ENCODE measurements around the gene C1orf146.
"Not testable (repeated sequence)": the region's sequence is repeated elsewhere in the genome, so short reads cannot be mapped to it uniquely, and the experiment has no call there.

C1orf146 gene

DNA sequence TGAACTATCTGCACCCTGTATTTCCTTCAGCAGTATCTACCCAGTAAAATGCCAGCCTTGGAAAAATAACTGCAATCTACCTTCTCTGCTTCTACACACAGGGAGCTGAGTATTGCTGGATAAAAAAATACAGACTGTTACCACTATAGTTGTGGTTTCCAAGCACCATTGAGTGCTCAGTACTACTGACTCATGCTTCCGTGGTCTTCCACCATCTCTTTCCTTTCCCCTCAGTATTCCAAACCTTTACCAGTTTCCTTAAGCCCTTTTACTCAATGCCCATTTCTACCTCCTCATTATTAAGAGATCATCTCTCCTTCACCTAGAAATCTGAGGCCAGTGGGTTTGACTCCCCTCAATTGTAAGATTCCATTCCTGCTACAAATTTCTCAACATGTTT, 57.2 kb downstream of the C1orf146 start:
- H3K36me3 ChIP-seq (ENCODE audit: control insufficient read depth in 2 of 2, insufficient read depth in 2 of 2, low read length in 2 of 2) = peaks cover 0 to 9% of the 10 kb centered on the region in 2 donors
- H3K9me3 ChIP-seq (ENCODE audit: control insufficient read depth in 2 of 2, low read length in 2 of 2) = no peaks in the 10 kb centered on the region
- H3K9ac ChIP-seq (ENCODE audit: low read length in 2 of 2) = no peak overlapping the region
- H3K4me3 ChIP-seq (ENCODE audit: low read length in 2 of 2) = no peak overlapping the region
- no peak overlapping the region for H3K27ac ChIP-seq (ENCODE audit: low read length)
- H3K27me3 ChIP-seq (ENCODE audit: control insufficient read depth in 1 of 2, insufficient read depth in 2 of 2, low read length in 2 of 2) = no peaks in the 10 kb centered on the region
- H3K4me1 ChIP-seq (ENCODE audit: control insufficient read depth, insufficient read depth, low read length) = no peaks in the 10 kb centered on the region

DNA sequence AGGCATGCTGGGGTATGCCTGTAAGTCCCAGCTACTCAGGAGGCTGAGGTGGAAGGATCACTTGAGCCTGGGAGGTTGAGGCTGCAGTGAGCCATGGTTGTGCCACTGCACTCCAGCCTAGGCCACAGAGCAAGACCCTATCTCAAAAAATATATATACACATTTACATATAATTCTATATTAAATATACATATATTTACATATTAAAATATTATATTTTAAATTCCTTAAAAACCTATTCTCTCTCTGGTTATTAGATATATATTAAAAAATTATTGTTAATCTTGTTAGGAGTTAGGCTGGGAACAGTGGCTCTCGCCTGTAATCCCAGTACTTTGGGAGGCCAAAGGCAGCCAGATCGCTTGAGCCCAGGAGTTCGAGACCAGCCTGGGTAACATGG, 58.4 kb downstream of the C1orf146 start:
- Histone ChIP-seq H3K9ac (ENCODE audit: low read length in 2 of 2) (no peak overlapping the region), H3K9me3 (ENCODE audit: control insufficient read depth in 2 of 2, low read length in 2 of 2) (no peaks in the 10 kb centered on the region), H3K27me3 (ENCODE audit: control insufficient read depth in 1 of 2, insufficient read depth in 2 of 2, low read length in 2 of 2) (no peaks in the 10 kb centered on the region), H3K4me3 (ENCODE audit: low read length in 2 of 2) (no peak overlapping the region), H3K4me1 (ENCODE audit: control insufficient read depth, insufficient read depth, low read length) (no peaks in the 10 kb centered on the region), H3K27ac (ENCODE audit: low read length) (no peak overlapping the region), H3K36me3 (ENCODE audit: control insufficient read depth in 2 of 2, insufficient read depth in 2 of 2, low read length in 2 of 2) (peaks cover 0 to 10% of the 10 kb centered on the region in 2 donors)

DNA sequence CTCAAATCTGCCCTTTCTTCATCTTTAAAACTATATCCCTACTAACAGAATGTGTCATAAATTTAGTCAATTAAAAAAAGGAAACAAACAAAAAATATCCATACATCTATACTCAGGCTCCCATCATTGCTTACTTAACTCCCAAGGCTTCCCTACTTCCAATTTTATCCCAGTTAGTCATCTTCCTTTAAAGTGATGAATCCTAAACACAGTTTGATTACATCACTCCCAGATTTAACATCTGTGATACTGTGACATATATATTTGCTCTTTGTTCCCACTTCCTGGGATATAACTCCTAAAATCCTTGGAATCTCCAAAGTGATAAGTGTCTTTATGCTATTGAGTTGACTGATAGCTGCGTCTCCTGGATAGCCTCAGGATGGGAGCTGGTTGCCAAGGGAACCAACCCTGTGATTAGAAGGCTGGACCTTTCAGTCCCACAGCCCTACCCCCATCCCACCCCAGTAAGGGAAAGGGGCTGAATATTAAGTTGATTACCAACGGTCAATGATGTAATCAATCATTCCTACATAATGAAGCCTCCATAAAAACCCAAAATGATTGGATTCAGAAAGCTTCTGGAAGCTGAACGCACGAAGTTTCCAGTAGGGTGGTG, 59.5 kb downstream of the C1orf146 start:
- no peak overlapping the region for H3K4me3 ChIP-seq (ENCODE audit: low read length in 2 of 2)
- H3K36me3 ChIP-seq (ENCODE audit: control insufficient read depth in 2 of 2, insufficient read depth in 2 of 2, low read length in 2 of 2) = peaks cover 0 to 10% of the 10 kb centered on the region in 2 donors
- H3K9ac ChIP-seq (ENCODE audit: low read length in 2 of 2) = no peak overlapping the region
- H3K9me3 ChIP-seq (ENCODE audit: control insufficient read depth in 2 of 2, low read length in 2 of 2) = no peaks in the 10 kb centered on the region
- H3K27me3 ChIP-seq (ENCODE audit: control insufficient read depth in 1 of 2, insufficient read depth in 2 of 2, low read length in 2 of 2) = no peaks in the 10 kb centered on the region
- H3K4me1 ChIP-seq (ENCODE audit: control insufficient read depth, insufficient read depth, low read length) = no peaks in the 10 kb centered on the region
- no peak overlapping the region for H3K27ac ChIP-seq (ENCODE audit: low read length)

DNA sequence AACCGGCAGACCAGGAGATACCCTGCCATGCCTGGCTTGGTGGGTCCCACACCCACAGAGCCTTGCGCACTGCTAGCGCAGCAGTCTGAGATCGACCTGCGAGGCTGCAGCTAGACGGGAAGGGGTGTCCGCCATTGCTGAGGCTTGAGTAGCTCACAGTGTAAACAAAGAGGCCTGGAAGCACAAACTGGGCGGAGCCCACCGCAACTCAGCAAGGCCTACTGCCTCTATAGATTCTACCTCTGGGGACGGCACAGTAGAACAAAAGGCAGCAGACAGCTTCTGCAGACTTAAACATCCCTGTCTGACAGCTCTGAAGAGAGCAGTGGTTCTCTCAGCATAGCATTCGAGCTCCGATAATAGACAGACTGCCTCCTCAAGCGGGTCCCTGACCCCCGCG, 62.1 kb downstream of the C1orf146 start:
- H3K4me1 ChIP-seq (ENCODE audit: control insufficient read depth, insufficient read depth, low read length); H3K9ac ChIP-seq (ENCODE audit: low read length in 2 of 2); H3K27me3 ChIP-seq (ENCODE audit: control insufficient read depth in 1 of 2, insufficient read depth in 2 of 2, low read length in 2 of 2); H3K27ac ChIP-seq (ENCODE audit: low read length); H3K9me3 ChIP-seq (ENCODE audit: control insufficient read depth in 2 of 2, low read length in 2 of 2); H3K4me3 ChIP-seq (ENCODE audit: low read length in 2 of 2); H3K36me3 ChIP-seq (ENCODE audit: control insufficient read depth in 2 of 2, insufficient read depth in 2 of 2, low read length in 2 of 2): not testable (repeated sequence)

DNA sequence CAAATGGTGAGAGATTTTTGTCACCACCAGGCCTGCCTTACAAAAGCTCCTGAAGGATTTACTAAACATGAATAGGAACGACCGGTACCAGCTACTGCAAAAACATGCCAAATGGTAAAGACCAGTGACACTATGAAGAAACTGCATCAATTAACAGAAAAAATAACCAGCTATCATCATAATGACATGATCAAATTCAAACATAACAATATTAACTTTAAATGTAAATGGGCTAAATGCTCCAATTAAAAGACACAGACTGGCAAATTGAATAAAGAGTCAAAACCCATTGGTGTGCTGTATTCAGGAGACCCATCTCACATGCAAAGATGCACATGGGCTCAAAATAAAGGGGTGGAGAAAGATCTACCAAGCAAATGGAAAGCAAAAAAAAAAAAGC, 63.7 kb downstream of the C1orf146 start:
- H3K27ac ChIP-seq (ENCODE audit: low read length) = not testable (repeated sequence)

DNA sequence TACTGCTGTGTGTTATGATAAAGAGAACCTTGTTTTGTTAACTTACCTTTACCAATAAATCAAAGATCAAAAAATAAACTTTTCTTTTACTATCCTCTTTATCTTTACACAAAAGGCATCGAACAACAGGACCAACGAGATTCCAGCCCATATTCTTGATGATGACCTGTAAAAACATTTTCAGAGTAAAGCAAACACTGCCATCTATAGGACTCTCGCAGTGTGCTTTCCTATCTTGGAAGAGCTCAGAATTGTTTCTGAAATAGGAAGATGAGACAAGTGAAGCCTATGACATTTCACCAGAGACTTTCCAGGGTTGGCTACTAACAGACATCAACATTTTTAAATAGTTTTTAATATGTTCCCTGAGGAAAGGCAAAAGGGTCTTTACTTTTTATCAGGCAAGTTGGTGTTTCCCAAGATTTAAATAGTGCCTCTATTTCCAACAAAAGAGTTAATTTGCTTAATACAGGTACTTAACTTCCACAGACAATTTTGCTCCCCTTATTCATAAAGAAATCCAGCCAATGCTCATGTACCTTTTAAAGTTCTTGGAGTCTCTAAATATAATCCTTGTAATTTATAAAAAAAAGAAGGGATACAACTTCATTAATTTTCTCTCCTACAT, 73.8 kb downstream of the C1orf146 start:
- Histone ChIP-seq H3K4me3 (ENCODE audit: low read length in 2 of 2) (no peak overlapping the region), H3K9ac (ENCODE audit: low read length in 2 of 2) (no peak overlapping the region), H3K9me3 (ENCODE audit: control insufficient read depth in 2 of 2, low read length in 2 of 2) (no peaks in the 10 kb centered on the region), H3K27ac (ENCODE audit: low read length) (no peak overlapping the region), H3K4me1 (ENCODE audit: control insufficient read depth, insufficient read depth, low read length) (no peaks in the 10 kb centered on the region), H3K36me3 (ENCODE audit: control insufficient read depth in 2 of 2, insufficient read depth in 2 of 2, low read length in 2 of 2) (peaks cover 3 to 18% of the 10 kb centered on the region in 2 donors), H3K27me3 (ENCODE audit: control insufficient read depth in 1 of 2, insufficient read depth in 2 of 2, low read length in 2 of 2) (no peaks in the 10 kb centered on the region)

More for the DNA sequence above, 63.7 kb downstream of the C1orf146 start:
- H3K9me3 ChIP-seq (ENCODE audit: control insufficient read depth in 2 of 2, low read length in 2 of 2); H3K9ac ChIP-seq (ENCODE audit: low read length in 2 of 2); H3K36me3 ChIP-seq (ENCODE audit: control insufficient read depth in 2 of 2, insufficient read depth in 2 of 2, low read length in 2 of 2); H3K4me3 ChIP-seq (ENCODE audit: low read length in 2 of 2); H3K27me3 ChIP-seq (ENCODE audit: control insufficient read depth in 1 of 2, insufficient read depth in 2 of 2, low read length in 2 of 2); H3K4me1 ChIP-seq (ENCODE audit: control insufficient read depth, insufficient read depth, low read length): not testable (repeated sequence)
